ENCODE results near the gene UMPS. TPM values are rescaled to one million over a fixed set of nuclear protein-coding genes. Genes with fewer than 3 reads are reported as not detected.
"Not testable (repeated sequence)": the region's sequence is repeated elsewhere in the genome, so short reads cannot be mapped to it uniquely, and the experiment has no call there.

UMPS gene
- polyA plus RNA-seq, 1 donor = 16.7 TPM

GRCh38 chr3:124779751-124780191 lies 49.5 kb downstream of the UMPS start:
- DNase-seq (ENCODE audit: low read depth) = no peak

GRCh38 chr3:124780356-124780755 lies 50.1 kb downstream of the UMPS start:
- DNase-seq (ENCODE audit: low read depth) = peak; percentile 70

- peak; percentile 79 for DNase-seq (ENCODE audit: low read depth)
Measured at GRCh38 chr3:124780761-124781475, 50.7 kb downstream of the UMPS start.

GRCh38 chr3:124781476-124782376 lies 51.5 kb downstream of the UMPS start:
- DNase-seq (ENCODE audit: low read depth) = no peak

GRCh38 chr3:124782377-124782712 lies 52.1 kb downstream of the UMPS start:
- DNase-seq (ENCODE audit: low read depth) = not testable (repeated sequence)

- no peak for DNase-seq (ENCODE audit: low read depth)
Measured at GRCh38 chr3:124783696-124784095, 53.4 kb downstream of the UMPS start.

- DNase-seq (ENCODE audit: low read depth) = no peak
Measured at GRCh38 chr3:124784686-124785382, 54.6 kb downstream of the UMPS start.

GRCh38 chr3:124785973-124786372 lies 55.7 kb downstream of the UMPS start:
- no peak for DNase-seq (ENCODE audit: low read depth)

- no peak for DNase-seq (ENCODE audit: low read depth)
Measured at GRCh38 chr3:124786511-124787241, 56.4 kb downstream of the UMPS start.

GRCh38 chr3:124787476-124788195 lies 57.4 kb downstream of the UMPS start:
- DNase-seq (ENCODE audit: low read depth) = no peak

- no peak for DNase-seq (ENCODE audit: low read depth)
Measured at GRCh38 chr3:124788254-124788745, 58.0 kb downstream of the UMPS start.

GRCh38 chr3:124789103-124789502 lies 58.9 kb downstream of the UMPS start:
- not testable (repeated sequence) for DNase-seq (ENCODE audit: low read depth)

GRCh38 chr3:124791142-124791541 lies 60.9 kb downstream of the UMPS start:
- no peak for DNase-seq (ENCODE audit: low read depth)

GRCh38 chr3:124791639-124792151 lies 61.4 kb downstream of the UMPS start:
- DNase-seq (ENCODE audit: low read depth) = no peak

- DNase-seq (ENCODE audit: low read depth) = no peak
Measured at GRCh38 chr3:124792341-124793040, 62.2 kb downstream of the UMPS start.

GRCh38 chr3:124793054-124793739 lies 62.9 kb downstream of the UMPS start:
- DNase-seq (ENCODE audit: low read depth) = no peak

- no peak for DNase-seq (ENCODE audit: low read depth)
Measured at GRCh38 chr3:124796477-124796876, 66.2 kb downstream of the UMPS start.

- no peak for DNase-seq (ENCODE audit: low read depth)
Measured at GRCh38 chr3:124797426-124797945, 67.2 kb downstream of the UMPS start.
